ACHN (cell line): Measurements from ENCODE around the gene C9orf72.
"Not testable (repeated sequence)": the region's sequence is repeated elsewhere in the genome, so short reads cannot be mapped to it uniquely, and the experiment has no call there.

Experiments
- DNase-seq: peaks from one replicate; pipeline ENCODE4 v3.0.0-alpha.2; 2015
- in situ Hi-C: cut with HindIII; loops from 2 replicates; pipeline ENCODE4 v1.10.0; 2017; ENCODE audit warnings: low sequenced_read_pairs, low pct_ligation_motif_present, low pct_unique_long_range_greater_than_20kb

The C9orf72 gene, protein sequence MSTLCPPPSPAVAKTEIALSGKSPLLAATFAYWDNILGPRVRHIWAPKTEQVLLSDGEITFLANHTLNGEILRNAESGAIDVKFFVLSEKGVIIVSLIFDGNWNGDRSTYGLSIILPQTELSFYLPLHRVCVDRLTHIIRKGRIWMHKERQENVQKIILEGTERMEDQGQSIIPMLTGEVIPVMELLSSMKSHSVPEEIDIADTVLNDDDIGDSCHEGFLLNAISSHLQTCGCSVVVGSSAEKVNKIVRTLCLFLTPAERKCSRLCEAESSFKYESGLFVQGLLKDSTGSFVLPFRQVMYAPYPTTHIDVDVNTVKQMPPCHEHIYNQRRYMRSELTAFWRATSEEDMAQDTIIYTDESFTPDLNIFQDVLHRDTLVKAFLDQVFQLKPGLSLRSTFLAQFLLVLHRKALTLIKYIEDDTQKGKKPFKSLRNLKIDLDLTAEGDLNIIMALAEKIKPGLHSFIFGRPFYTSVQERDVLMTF

GRCh38 chr9:27572918-27573633 is at the start of gene C9orf72:
Gene C9orf72, minus strand, starts transcription at chr9:27573481. Its CDS starts 6,361 bp downstream, at chr9:27567120.
- DNase-seq: no peak
- in situ Hi-C loops: no loop called here

GRCh38 chr9:27622693-27623340 is 49.5 kb upstream of the C9orf72 start:
- in situ Hi-C loops: no loop called here
- DNase-seq: no peak

DNA sequence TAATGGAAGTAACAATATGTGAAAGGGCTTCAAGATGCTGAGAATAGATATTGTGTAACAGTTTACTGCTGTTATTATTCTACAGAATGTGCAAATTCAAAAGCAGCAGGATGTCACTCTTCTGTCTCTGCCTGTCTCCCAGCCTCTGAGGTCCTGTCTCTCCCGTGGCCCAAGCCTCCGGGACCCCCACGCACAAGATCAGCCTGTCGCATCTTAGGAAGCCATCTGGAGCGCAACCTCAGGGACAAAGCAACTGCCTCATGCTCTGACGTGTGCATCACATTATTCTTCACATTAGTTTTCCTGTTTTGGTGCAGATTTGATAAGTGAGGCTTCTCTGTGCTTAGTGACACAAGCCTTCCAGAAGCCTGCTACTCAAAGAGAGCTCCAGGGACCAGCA is 46.5 kb upstream of the C9orf72 start:
- no peak for DNase-seq
- in situ Hi-C loops: no loop called here

GRCh38 chr9:27618066-27618465 is 44.8 kb upstream of the C9orf72 start:
- in situ Hi-C loops: no loop called here
- no peak for DNase-seq

DNA sequence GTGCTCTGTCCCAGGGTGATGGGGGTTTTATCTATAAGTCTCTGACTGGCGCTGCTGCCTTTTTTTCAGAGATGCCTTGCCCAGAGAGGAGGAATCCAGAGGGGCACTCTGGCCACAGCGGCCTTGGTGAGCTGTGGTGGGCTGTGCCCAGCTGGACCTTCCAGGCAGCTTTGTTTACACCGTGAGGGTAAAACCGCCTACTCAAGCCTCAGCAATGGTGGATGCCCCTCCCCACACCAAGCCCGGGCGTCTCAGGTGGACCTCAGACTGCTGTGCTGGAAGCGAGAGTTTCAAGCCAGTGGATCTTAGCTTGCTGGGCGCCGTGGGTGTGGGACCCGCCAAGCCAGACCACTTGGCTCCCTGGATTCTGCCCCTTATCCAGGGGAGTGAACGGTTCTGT is 41.3 kb upstream of the C9orf72 start:
- in situ Hi-C loops: no loop called here
- no peak for DNase-seq

- in situ Hi-C loops, DNase-seq: not testable (repeated sequence)
These were observed 38.8 kb upstream of the C9orf72 start for GRCh38 chr9:27612036-27612435.

GRCh38 chr9:27610622-27611021 is 37.3 kb upstream of the C9orf72 start:
- in situ Hi-C loops: no loop called here
- no peak for DNase-seq

DNA sequence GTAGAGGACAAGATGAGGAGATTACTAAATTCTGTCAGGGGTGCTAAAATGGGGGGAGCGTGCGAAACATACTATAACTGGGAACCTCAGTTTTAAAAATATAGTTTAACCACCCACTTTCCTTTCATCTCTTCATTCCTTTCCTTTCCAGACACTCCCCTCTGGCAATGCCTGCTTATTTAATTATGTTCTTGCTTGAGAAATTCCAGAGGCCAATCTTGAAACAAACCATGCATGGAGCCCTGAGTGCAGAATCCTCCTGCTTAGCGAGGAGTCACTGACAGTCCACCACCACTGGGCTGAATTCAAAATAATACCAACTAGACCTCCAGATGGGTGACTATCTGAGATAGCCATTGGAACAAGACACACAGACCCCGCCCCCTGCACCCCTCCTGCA is 29.7 kb upstream of the C9orf72 start:
- in situ Hi-C loops: no loop called here

GRCh38 chr9:27602142-27602861 is 29.0 kb upstream of the C9orf72 start:
- in situ Hi-C loops: no loop called here
- DNase-seq: no peak

More for the DNA sequence above, 29.7 kb upstream of the C9orf72 start:
- DNase-seq: no peak

- in situ Hi-C loops: no loop called here
- DNase-seq: no peak
These were observed 28.1 kb upstream of the C9orf72 start for GRCh38 chr9:27601396-27601795.

DNA sequence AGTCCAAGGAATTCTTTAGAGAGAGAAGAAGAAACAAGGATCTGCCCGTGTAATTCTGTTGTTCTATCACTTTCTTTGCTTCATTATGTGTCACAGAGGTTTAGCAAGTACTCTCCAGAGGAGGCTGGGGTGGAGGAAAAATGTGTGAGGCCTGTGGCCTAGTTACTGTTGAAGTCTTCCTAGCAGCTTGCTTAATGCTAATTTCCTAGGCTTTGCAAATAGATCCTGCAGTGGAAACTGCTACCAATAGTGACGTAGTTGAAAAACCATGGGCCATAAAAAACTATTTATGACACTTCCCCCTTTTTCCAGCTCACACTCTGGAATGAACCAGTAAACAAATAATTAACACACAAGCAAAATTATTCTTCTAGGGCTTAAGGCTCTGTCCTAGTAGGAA is 27.0 kb upstream of the C9orf72 start:
- DNase-seq: no peak
- in situ Hi-C loops: no loop called here

DNA sequence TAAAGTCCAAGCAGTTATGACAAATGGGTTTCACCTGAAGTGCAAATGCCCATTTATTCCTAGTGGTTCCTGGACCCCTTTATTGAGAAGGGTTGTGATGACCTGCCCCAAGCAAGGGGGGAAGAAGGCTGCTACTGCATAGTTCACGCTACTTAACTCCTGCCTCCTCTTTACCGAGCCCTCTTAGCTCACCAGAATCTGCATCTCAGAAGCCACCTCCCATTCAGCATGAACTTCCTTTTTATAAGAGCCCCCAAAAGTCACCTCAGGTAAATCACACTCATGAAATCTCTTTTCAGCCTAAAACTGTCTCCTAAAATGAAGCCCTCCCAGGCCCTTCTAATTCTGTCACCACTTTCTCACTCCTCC is 26.6 kb upstream of the C9orf72 start:
- no peak for DNase-seq
- in situ Hi-C loops: no loop called here

DNA sequence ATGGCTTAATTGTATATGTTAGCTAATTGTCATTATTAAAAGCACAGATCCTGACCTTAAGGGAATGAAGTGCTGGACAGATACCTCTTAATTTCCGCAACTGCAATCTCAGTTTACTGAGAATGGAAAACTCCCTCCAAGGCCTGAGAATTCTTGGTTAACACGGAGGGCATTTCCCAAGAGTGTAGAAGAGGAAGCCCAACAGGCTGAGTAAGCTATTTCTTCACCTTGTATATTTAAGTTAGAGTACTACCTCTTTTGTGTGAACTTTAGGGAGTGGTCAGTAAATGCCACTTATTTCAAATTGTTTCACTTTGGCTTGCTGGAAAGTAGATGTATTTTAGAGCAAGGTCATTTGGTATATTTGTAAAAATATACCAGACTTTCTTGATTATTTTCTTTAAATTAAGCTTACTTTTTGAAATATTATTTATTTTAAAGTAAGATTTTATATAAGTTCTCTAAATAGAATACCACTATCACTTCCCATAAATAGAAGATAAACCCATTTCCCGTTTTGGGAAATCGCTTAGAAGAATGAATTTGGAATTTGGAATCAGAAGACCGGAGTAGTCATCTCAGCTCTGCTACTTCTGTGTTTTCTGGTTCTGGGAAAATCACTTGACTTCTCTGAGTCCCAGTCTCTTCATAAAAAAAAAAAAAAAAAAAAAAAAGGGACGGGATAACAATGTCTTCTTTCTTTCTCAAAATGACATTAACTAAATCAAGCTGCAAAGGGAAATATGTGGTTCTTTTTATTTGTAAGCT is 26.0 kb upstream of the C9orf72 start:
- in situ Hi-C loops: no loop called here
- DNase-seq: no peak

- DNase-seq: no peak
- in situ Hi-C loops: no loop called here
These were observed 22.5 kb upstream of the C9orf72 start for GRCh38 chr9:27595733-27596132.

DNA sequence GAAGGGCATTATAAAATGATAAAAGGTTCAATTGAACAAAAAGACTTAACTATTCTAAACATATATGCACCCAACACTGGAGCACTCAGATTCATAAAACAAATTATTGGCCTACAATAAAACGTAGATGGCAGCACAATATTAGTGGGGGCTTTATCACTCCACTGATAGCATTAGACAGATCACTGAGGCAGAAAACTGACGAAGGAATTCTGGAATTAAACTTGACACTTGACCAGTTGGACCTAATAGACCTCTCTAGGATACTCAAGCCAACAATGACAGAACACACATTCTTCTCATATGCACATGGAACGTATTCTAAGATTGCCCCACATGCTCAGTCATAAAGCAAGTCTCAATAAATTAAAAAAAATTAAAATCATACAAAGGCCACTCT is 18.4 kb upstream of the C9orf72 start:
- DNase-seq: no peak
- in situ Hi-C loops: no loop called here

DNA sequence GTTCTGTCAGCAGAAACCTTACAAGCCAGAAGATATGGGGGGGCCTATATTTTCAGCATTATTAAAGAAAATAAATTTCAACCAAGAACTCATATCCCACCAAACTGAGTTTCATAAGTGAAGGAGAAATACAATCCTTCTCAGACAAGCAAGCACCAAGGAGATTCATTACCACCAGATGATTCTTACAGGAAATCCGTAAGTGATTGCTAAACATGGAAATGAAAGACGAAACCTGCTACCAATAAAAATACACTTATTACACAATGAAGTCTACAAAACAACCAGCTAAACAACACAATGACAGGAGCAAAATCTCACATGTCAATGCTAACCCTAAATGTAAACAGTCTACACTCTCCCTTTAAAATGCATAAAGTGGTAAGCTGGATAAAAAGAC is 17.8 kb upstream of the C9orf72 start:
- in situ Hi-C loops: no loop called here
- DNase-seq: no peak

DNA sequence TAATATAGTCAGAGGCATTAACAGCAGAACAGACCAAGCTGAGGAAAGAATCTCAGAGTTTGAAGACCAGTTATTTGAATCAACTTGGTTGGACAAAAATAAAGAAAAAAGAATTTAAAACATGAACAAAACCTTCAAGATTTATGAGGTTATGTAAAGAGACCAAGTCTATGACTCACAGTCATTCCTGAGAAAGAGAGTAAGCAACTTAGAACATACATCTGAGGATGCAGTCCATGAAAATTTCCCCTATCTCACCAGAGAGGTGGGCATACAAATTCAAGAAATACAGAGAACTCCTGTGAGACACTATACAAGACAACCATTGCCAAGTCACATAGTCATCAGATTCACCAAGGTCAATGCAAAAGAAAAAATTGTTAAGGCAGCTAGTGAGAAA is 17.4 kb upstream of the C9orf72 start:
- no peak for DNase-seq
- in situ Hi-C loops: no loop called here

- in situ Hi-C loops: no loop called here
These were observed 16.2 kb upstream of the C9orf72 start for GRCh38 chr9:27589462-27589861.

More at GRCh38 chr9:27589462-27589861, 16.2 kb upstream of the C9orf72 start:
- DNase-seq: no peak
